ENCODE results near the gene PLXND1.

DNA sequence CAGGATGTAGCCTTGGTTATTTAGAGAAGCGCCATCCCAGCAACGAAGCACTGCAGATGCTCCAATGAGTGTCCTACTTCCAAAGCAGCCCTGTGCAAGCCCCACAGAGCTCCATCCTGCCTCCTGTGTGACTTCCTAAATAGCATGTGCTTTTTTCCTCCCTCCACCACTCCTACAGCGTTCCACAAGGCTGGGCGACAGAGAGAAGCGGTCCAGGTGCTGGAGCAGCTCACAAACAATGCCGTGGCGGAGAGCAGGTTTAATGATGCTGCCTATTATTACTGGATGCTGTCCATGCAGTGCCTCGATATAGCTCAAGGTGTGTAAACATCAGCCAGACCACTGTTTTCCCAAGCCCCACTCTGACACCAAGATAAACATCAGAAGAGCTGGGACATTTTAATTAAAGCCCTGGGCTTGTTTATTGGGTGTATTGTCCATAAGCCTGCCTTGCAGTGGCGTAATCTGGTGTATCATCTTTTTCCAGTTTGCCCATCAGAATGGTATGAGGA lies 100.2 kb downstream of the PLXND1 start:
- TF ChIP-seq POLR2A (IDR thresholded peaks at IDR 0.05), result no peak
- TF ChIP-seq, protein P1, sequence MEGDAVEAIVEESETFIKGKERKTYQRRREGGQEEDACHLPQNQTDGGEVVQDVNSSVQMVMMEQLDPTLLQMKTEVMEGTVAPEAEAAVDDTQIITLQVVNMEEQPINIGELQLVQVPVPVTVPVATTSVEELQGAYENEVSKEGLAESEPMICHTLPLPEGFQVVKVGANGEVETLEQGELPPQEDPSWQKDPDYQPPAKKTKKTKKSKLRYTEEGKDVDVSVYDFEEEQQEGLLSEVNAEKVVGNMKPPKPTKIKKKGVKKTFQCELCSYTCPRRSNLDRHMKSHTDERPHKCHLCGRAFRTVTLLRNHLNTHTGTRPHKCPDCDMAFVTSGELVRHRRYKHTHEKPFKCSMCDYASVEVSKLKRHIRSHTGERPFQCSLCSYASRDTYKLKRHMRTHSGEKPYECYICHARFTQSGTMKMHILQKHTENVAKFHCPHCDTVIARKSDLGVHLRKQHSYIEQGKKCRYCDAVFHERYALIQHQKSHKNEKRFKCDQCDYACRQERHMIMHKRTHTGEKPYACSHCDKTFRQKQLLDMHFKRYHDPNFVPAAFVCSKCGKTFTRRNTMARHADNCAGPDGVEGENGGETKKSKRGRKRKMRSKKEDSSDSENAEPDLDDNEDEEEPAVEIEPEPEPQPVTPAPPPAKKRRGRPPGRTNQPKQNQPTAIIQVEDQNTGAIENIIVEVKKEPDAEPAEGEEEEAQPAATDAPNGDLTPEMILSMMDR (IDR thresholded peaks at IDR 0.05), result no peak
